NCI-H1694 (cell line): ENCODE results near the gene PRC1.
"Not testable (repeated sequence)": the region's sequence is repeated elsewhere in the genome, so short reads cannot be mapped to it uniquely, and the experiment has no call there.

ENCODE experiments used
- DNase-seq: peaks from one replicate; lab custom pipeline; 2025; lab: John Stamatoyannopoulos, UW

Gene PRC1, protein sequence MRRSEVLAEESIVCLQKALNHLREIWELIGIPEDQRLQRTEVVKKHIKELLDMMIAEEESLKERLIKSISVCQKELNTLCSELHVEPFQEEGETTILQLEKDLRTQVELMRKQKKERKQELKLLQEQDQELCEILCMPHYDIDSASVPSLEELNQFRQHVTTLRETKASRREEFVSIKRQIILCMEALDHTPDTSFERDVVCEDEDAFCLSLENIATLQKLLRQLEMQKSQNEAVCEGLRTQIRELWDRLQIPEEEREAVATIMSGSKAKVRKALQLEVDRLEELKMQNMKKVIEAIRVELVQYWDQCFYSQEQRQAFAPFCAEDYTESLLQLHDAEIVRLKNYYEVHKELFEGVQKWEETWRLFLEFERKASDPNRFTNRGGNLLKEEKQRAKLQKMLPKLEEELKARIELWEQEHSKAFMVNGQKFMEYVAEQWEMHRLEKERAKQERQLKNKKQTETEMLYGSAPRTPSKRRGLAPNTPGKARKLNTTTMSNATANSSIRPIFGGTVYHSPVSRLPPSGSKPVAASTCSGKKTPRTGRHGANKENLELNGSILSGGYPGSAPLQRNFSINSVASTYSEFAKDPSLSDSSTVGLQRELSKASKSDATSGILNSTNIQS

DNA sequence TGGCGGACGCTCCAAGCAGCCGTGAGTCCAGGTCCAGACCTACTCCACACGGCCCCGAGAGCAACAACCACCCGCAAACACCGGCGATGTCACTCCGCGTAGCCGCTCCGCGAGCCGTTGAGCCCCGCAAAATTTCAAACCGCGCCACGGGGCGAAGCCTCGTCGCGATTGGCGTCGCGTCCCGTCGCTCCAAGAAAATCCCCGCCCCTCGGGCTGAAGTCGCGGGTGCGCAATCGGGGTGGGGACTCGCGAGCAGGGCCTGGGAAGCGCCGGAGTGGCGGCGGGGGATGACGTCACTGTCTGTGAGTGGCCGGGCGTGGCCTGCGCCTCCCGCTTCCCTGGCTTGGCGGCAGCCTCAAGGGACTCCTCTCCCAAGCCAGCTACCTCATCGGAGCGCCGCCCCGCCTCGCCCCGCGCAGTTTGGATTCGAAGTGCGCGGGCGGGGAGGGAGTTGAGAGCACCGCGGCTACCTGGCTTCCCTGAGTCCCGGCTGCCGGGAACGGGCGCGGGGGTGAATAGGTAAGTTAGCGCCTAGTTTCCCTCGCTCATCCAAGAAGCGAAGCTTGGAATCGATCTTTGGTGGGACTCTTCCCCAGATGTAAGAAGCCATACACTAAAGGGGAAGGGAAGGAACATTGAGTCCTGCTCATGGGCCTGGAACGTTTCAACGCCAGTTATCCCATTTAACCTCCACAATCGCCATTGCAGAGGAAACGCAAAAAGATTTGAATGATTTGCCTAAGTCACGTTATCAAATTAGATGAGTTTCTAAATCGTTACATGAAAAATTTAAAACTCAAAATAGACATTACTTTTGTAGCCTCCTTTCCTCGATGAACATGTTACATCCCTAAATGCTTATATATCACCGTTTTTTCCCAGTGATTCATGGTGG is at the start of gene PRC1:
PRC1 (minus strand) TSS at position 119 of the 895 bp plus-strand sequence; CDS start at position 1, 118 bp downstream.
- DNase-seq = peak; percentile 94

DNA sequence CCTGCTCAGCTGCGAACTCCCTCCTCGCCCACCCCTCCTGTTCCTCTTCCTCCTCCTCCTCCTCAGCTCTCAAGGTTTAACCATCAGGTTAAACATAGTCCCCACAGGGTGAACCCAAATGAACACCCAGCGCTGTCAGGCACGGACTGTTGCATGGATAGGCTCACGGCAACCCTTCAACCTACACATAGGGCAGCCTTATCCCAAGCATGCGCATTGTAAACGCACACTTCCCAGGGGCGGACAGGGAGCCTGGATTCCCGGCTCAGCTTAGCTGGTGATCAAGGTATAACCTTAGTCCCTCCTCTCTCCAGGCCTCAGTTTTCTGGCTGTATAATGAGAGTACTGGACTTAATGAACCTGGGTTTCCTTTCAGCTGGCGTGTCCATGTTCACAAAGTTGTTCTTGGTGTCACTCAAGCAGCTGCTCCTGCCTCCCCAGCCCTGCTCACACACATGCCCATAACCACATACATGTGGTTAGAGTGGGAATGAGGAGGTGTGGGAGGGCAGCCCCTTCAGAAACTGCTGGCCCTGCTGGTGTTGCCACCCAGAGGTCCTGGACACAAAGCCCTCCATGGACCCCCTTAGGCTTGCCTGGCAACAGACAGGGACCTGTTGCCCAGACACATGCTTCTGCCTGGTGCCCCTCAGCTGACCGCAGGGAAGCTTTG is 49.0 kb upstream of the PRC1 start:
- DNase-seq = no peak

DNA sequence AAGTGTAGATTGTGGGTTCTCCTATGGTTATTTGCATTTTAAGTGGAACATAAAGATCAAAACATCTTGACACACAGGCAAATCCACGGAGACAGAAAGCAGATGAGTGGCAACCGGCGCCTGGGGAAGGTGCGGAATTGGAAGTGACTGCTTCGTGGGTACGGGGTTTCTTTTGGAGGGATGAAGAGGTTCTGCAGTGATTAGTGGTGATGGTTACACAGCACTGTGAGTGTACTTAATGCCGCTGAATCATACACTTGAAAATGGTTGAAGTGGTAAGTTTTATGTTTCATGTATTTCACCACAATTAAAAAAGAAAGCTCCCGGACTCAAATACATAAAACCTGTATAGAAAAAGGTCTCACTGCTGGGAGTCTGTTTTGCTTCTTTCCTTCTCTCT is 46.5 kb upstream of the PRC1 start:
- no peak for DNase-seq

DNA sequence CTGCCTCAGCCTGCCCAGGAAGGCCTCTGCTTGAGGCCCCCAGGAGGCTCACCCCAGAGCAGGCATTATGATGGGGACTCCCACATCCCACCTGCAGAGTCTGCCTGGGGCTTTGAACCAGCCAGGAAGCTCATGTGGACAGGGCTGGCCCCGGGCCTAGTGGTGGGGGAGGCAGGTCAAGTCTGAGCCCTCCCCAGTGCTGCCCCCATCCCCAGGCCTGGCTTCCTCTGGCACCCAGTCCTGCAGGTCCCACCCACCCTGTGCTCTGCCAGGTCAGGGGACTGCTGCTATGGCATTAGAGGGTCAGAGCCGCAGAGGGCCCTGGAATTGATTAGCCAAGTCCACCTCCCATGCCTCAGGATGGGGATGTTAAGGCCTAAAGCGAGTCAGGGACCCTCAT is 45.7 kb upstream of the PRC1 start:
- DNase-seq = no peak

DNA sequence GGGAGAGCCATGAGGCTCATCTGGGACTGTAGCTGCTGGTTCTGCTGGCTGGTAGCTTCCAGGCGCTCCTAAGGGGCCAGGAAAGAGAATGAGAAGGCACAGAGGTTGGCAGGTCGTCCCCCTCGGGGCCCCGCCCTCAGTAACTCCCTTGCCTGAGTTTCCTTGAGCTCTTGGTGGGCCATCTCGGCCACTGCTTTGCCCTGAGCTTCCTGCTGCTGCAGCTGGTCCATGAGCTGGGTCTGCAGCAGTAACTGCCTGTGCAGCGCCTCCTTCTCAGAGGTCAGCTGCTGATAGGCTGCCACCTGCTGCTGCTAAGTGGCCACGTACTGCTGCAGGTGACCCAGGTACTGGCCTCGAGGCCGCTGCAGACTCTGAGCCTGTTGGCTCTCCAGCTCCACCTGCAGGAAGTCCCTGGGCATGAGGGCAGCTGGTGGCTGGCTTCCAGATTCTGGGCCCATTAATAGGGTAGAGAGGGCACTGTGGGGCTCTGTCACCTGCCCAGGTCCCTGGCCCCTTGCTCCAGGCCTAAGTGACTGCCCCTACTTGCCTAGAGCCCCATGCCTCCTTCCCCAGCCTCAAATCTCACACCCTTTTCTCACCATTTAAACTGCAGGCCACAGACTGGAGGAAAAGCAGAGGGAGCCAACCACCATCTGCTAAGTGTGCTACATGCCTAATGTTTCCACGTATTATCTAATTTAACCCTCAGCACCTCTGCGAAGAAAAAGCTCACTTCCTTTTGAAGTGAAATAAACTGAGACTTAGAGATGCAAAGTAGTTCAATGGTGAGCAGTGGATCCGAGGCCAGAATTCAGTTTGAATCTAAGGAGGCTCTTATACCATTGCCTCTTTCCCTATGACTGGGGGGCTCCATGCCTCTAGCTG is 38.8 kb upstream of the PRC1 start:
- DNase-seq = no peak

DNA sequence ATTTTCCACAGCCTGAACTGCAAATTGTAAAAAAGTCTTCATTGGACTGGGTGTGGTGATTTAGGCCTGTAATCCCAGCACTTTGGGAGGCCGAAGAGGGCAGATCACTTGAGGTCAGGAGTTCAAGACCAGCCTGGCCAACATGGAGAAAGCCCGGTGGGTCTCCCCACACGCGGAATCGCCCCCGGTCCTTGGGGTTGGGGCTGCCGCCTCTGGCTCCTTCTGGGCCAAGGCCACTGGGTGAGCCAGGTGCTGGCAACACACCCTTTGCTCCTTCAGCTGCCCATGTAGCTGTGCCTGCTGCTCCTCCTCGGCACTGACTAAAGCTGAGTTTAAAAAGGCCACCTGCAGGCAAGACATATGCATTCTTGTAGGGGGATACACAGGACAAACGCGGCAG is 37.5 kb upstream of the PRC1 start:
- no peak for DNase-seq

DNA sequence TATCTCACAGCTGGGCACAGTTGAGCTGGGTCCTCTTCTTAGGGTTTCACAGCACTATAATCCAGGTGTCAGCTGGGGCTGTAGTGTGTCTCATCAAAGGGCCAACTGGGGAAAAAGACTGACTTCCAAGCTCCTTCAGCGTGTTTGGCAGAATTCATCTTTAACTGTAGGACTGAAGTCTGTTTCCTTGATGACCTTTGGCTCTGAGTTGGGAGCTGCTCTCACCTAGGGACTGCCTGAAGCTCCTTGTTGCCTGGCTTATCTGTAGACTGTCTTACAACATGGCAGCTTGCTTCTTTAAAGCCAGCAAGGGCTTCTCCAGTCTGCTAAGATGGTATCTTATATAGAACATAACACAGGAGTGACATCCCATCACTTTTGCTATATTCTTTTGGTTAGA is 33.3 kb upstream of the PRC1 start:
- DNase-seq = no peak

DNA sequence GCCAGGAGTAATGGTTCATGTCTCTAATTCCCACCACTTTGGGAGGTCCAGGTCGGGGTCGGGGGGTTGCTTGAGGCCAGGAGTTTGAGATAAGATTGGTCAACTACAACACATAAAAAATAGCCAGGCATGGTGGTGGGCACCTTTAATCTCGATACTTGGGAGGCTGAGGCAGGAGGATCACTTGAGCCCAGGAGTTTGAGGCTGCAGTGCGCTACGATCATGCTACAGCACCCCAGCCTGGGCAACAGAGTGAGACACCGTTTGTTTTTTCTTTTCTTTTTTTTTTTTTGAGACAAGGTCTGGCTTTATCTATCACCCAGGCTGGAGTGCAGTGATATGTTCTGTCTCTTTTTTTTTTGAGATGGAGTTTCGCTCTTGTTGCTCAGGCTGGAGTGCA is 29.4 kb upstream of the PRC1 start:
- no peak for DNase-seq

DNA sequence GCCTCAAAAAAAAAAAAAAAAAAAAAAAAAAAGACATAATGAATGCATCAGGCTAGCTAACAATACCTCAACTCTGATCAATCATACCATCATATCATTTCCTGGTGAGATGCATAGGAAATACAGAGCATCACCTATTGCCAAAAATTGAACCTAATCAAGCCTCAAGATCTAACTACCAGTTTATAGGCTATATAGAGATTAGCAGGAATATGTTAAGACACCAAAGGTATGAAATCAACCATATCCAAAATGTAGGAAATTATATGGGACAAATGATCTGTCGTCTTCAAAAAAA is 28.4 kb upstream of the PRC1 start:
- no peak for DNase-seq

DNA sequence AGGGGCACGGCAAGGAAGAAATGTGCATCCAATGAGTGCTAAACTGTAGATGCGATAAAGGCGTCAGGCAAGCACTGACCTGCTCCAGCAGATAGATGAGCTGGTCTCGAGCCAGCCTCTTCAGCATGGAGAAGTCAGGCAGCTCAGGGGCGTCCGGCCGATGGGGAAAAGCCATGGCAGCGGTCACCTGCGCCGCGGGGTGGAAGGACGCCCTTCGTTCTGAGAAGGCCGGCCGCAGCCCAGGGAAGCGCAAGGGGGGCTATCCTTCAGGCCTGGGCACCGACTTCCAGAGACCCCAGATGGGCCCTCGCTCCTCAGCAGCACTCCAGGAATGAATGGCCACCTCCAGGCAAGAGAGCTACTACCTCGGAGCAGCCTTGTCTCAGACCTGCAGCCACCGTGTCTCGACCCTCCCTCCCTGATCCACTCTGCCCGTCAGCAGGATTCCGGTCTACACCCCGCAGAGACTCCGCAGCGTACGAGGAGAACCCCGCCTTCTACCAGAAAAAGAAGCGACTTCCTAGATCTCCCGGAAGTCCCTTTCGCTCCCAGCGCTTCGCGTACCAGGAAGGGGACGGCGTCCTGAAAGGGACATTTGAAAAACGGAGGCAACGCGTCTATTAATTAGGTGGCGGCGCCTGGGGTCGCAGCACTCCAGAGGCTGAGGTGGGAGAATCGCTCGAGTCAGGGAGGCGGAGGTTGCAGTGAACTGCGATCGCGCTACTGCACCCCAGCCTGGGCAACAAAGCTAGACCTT is 27.9 kb upstream of the PRC1 start, which contains the start of gene VPS33B:
VPS33B (minus strand) TSS at position 520 of the 757 bp plus-strand sequence; CDS start at position 175, 345 bp downstream.
- peak; percentile 85 for DNase-seq

DNA sequence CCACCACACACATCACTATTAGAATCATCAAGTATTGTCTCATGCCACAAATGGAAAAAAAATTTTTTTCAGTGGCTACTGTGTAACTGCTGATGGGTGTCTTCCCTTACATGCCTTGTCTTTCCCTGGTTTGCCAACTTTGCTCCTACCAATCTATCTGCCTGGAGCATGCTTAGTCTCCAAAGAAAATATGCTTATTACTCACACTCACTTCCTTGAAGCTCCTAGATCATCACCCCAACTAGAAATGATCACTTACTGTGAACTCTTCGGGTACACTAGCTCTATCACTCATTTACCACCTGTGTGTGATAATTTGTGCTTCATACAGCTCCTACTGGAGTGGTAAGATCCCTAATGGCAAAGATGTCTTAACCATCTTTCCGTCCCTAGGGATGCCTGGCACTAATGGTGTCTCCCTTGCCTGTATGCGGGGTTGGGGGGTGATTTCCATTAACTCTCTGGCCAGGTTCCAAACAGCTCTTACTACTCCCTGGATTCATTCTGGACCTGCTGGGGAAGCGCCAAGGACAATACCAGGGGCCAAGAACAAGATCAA is 27.3 kb upstream of the PRC1 start:
- DNase-seq = no peak

DNA sequence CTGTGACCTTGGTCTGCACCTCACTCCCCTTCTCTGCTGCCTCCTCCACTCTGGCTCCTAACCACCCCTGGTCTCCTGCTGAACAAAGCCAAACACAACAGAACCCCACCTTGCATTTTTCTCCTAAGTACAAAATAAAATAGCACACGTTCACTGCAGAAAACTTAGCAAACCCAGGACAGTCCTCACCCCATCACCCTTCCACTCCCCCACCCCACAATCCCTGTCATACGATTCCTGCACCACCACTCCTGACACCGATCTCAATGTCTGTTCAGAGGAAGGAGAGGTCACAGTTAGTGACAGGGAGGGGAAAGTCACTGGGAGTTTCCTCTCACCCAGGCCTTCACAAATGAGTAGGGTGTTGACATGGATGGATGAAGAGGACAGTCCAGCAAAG is 23.8 kb upstream of the PRC1 start:
- DNase-seq = no peak

DNA sequence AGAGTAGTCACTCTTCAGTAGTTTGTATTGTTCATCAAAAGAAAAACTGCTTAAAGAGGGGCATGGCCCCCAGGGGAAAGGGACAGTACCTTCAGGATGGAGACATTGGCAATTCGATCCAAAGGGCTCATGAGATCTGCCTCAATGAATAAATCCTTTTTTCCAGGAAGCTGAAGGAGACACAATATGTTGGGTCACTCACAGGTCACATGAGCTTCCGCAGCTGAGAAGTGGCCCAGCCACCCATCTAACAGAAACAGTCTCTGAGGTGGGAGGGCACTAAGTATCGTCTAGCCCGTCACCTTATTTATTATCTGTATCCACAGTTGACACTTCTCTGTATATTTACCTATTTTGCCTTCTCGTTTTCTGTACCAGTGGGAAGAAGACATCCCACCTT is 23.4 kb upstream of the PRC1 start:
- no peak for DNase-seq

DNA sequence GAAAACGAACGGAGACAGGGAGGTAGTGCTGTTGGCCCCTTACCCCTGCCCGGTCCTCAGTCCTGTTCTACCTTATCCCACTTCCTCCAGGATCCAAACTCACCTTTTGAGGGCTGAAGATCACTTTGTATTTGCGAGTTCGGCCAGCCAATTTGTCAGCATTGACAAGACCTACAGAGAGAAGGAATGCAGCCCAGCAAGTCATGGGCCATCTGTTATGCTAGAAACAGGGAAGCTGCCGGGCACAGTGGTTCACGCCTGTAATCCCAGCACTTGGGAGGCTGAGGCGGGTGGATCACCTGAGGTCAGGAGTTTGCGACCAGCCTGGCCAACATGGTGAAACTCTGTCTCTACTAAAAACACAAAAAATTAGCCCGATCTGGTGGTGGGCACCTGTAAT is 19.4 kb upstream of the PRC1 start:
- not testable (repeated sequence) for DNase-seq

DNA sequence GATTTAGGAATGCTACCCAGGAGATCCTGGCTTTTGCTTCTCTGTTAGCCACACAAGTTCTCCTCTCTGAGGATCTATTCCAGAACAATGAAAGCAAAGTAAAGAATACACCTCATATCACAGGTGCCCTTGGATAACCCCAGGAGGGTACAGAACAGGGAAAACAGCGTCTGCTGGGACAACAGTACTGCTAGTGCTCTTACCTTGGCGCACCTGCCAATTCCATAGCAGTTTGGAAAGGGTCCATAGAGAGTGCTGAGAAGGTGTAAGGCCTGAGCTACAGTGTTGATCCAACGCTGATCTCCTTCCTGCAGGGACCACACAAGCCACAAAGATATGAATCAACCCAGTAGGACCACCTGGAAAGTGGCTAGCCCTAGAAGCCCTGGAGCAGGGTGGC is 12.9 kb upstream of the PRC1 start:
- DNase-seq = no peak

DNA sequence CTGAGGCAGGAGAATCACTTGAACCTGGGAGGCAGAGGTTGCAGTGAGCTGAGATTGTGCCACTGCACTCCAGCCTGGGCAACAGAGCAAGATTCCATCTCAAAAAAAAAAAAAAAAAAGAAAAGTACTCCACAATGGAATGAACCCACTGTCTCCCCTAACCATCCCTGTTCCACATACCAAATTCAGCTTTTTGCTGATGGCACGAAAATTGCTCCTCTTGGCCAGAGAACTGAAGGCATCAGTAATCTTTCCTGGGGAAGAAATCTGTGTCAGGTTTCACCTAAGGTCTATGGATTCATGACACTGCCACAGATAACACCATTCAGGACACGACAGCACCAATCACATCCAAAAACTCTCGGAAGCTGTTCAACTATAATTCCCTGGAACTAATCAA is 6.9 kb upstream of the PRC1 start:
- no peak for DNase-seq

DNA sequence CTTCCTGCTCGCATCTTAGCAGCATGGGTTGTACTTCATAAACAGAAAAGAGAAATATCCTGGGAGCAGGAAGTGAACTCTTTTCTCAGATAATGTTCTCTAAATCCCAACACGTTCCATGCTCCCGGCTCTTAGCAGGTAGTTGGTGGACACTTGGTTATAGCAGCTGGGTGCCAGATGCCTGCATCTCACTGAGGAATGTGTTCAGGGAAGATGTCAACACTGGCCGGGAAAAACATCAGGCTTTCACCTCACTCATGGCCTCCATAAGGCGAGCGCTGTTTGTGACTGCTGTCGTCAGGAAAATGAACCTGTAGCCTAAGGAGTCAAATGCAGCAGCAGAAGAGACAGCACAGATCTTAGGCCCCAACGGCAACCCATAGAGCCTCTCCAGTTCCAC is 4.4 kb upstream of the PRC1 start:
- no peak for DNase-seq

DNA sequence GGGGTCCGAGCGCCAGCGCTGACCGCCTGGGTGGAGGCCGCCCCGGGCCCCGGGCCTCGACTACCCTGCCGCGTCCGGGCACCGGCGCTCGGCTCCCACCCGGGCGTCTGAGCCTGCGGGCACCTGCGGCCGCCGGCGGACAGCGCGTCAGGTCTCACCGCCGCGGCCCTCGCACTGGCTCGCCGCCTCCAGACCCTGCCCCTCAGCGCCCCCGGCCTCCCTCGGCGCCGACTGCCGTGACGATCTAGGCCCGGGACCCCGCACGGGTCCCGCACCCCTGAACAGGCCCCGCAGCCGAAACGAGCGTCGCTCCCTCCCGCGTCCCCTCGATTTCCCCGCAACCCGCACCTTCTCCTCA is 297 bp downstream of the PRC1 start:
- no peak for DNase-seq

DNA sequence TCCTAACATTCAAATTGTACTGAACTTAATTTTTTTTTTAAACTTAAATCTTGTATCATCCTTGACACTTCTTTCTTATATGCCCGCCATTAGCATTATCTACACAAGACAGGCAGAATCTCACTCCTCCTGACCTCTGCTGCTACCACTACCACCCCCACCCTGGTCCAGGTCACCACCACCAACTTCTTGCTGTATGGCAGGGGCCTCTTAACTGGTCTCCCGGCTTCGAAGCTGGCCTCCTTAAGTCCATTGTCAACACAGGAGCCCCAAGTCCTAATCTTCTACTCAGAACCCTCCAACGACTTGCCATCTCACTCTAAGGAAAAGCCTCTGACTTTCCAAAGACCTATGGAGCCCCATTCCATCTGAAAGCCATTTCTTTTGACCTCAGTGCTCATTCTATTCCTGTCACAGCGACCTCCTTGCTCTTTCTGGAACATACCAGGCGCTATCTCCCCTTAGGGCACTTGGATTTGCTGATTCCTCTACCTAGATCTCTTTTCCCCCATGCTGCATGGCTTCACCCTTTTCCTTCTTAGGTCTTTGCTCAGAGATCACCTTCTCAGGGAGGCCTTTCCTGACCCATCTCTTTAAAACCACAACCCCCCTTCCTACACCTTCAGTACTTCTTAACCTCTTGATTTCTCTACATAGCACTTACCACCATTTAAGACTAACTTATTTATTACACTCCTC is 2.6 kb downstream of the PRC1 start:
- DNase-seq = no peak

DNA sequence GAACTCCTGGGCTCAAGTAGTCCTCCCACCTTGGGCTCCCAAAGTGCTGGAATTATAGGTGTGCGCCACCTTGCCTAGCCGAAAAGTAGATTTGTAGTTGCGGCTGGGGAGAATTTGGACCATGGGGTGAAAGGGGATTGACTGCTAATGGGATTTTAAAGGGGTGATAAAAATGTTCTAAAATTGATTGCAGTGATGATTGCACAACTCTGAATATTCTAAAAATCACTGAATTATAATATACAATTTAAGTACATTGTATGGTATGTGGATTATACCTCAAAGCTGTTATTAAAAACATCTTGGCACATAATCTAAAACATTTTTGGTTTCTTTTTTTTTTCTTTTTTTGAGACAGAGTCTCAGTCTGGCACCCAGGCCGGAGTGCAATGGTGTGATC is 3.9 kb downstream of the PRC1 start:
- DNase-seq = no peak
